Thoracic aorta (tissue), 2 donors: ENCODE measurements around the gene MAD1L1. TPM values are rescaled to one million over a fixed set of nuclear protein-coding genes. Genes with fewer than 3 reads are reported as not detected.
"Not testable (repeated sequence)": the region's sequence is repeated elsewhere in the genome, so short reads cannot be mapped to it uniquely, and the experiment has no call there.

ENCODE experiments used
- ATAC-seq: fragments of 150-250 bp; one replicate; pipeline ENCODE4 v1.8.0; 2017; ENCODE audit warnings: low read depth; ENCODE audit not compliant: insufficient number of reproducible peaks, low FRiP score
- DNase-seq: peaks from one replicate; pipeline ENCODE4 v3.0.0-alpha.2; 2020; ENCODE audit warnings: low spot score
- H3K27ac ChIP-seq, 2 donors: fragments of 200-600 bp; sonication (generic); 1 replicate in 1 of 2; 2 replicates in 1 of 2; pipeline ENCODE4 v1.5.1; 2016; ENCODE audit warnings: mild to moderate bottlenecking in 2 of 2, moderate library complexity in 2 of 2
- H3K27me3 ChIP-seq: fragments of 200-600 bp; sonication (generic); replicated peaks from 2 replicates; pipeline ENCODE4 v1.6.0; 2016; ENCODE audit warnings: mild to moderate bottlenecking; ENCODE audit not compliant: insufficient read depth
- H3K36me3 ChIP-seq: fragments of 200-600 bp; sonication (generic); one replicate; pipeline ENCODE4 v1.5.1; 2016
- H3K4me1 ChIP-seq, 2 donors: fragments of 200-600 bp; sonication (generic); 1 replicate in 1 of 2; 2 replicates in 1 of 2; pipeline versions ENCODE4 v1.5.1 to v1.6.0; 2016; ENCODE audit warnings: low read depth in 2 of 2, mild to moderate bottlenecking in 1 of 2; ENCODE audit not compliant: control insufficient read depth in 1 of 2
- H3K4me3 ChIP-seq: fragments of 200-600 bp; sonication (generic); 2 replicates; pipeline ENCODE4 v1.5.1; 2016; ENCODE audit warnings: mild to moderate bottlenecking
- H3K9me3 ChIP-seq: fragments of 200-600 bp; sonication (generic); 2 replicates; pipeline ENCODE4 v1.5.1; 2016
- CTCF ChIP-seq: fragments of 200-600 bp; sonication (generic); IDR thresholded peaks from one replicate; pipeline ENCODE4 v1.5.1; 2019; ENCODE audit warnings: antibody characterized with exemption
- total RNA-seq, 2 donors: library from RNA; depleted of rRNA; stranded (reverse); fragments of >200 nt; gene quantifications; one replicate each; pipeline versions ENCODE4 v1.1.0 to v1.2.3, GENCODE V29; 2016

MAD1L1 gene
- total RNA-seq, 2 donors from 2014 or later: 27.4 to 41.3 TPM

DNA sequence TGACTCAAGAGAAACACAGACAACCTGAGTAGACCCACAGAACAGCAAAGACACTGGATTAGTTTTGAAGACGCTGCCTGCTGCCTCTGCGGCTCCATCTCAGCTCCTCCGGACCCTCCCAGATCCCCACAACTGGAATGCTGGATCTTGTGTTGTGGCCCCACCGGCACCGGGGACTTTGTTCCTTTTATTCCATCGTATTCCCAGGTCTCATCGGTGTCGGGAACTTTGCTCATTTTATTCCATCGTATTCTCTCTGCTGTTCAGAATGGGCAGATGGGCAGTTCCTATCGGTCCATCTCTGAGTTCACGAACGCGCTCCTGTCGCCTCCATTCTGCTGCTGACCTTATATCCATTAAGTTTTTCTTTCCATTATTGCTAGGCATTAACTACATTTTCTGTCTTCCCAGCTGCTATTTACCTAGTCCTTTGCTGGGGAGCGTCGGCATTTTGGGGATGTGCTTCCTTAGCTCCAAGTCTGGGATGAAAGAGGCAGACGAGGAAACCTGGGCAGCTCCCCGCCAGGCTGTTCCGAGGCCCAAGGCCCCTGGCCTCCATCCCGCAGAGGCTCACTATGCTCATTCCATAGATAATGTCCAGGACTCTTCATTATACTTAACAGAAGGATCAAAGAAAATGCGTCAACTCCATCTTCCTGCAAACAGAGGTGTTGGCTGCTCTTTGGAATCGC, 192.4 kb downstream of the MAD1L1 start:
- peaks cover 0 to 10% of the 10 kb centered on the region in 2 donors for H3K4me1 ChIP-seq
- no peaks in the 10 kb centered on the region for H3K36me3 ChIP-seq
- no peaks in the 10 kb centered on the region for H3K27me3 ChIP-seq
- ATAC-seq (no peak), DNase-seq (no peak)
- no peaks in the 10 kb centered on the region for H3K9me3 ChIP-seq
- H3K4me3 ChIP-seq: no peak overlapping the region
- no peak for TF ChIP-seq CTCF
- H3K27ac ChIP-seq: no peak overlapping the region

GRCh38 chr7:2038931-2039728, 193.6 kb downstream of the MAD1L1 start:
- Histone ChIP-seq H3K4me1 (peaks cover 0 to 10% of the 10 kb centered on the region in 2 donors), H3K9me3 (no peaks in the 10 kb centered on the region), H3K27me3 (no peaks in the 10 kb centered on the region), H3K4me3 (no peak overlapping the region), H3K27ac (no peak overlapping the region), H3K36me3 (no peaks in the 10 kb centered on the region)
- no peak for ATAC-seq
- DNase-seq: no peak
- no peak for TF ChIP-seq CTCF

DNA sequence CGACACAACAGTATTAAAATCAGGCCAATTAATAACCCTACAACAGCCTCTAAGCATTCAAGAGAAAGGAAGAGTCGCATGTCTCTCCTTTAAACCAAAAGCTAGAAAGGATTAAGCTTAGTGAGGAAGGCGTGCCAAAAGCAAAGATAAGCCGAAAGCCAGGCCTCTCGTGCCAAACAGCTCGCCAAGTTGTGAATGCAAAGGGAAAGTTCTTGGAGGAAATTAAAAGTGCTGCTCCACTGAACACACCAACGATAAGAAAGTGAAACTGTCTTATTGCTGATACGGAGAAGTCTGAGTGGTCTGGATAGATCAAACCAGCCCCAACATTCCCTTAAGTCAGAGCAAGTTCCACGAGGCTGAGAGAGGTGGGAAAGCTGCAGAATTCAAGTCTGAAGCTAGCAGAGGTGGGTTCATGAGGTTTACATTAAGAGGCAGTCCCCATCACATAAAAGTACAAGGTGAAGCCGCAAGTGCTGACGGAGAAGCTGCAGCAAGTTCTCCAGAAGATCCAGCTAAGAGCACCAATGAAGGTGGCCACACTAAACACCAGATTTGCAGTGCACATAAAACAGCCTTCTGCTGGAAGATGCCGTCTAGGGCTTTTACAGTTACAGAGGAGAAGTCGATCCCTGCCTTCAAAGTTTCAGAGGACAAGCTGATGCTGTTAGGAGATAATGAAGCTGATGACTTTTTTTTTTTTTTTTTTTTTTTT, 194.8 kb downstream of the MAD1L1 start:
- H3K36me3 ChIP-seq: no peaks in the 10 kb centered on the region
- DNase-seq: no peak
- H3K27ac ChIP-seq: no peak overlapping the region
- H3K9me3 ChIP-seq: no peaks in the 10 kb centered on the region
- H3K4me3 ChIP-seq: peak overlapping the region; percentile 69
- no peak for ATAC-seq
- H3K27me3 ChIP-seq: no peaks in the 10 kb centered on the region
- no peak for TF ChIP-seq CTCF
- H3K4me1 ChIP-seq: peaks cover 0 to 10% of the 10 kb centered on the region in 2 donors

DNA sequence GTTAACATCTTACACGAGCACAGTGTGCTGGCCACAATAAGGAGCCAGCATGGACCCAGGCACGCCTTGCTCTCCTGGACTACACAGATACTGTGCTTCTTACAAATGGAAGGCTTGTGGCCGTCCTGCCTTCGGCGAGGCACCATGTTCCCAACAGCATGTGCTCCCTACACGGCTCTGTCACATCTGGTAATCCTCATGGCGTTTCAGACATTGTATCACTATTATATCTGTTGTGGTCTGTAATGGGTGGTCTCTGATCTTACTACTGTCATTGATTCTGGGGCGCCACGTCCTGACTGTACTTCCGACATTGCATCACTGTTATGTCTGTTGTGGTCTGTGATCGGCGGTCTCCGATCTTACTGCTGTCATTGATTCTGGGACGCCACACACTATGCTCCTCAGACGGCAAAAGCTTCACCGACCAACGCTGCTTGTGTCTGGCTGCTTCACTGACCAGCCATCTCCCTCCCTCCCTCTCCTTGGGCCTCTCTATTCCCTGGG, 195.4 kb downstream of the MAD1L1 start:
- no peak for TF ChIP-seq CTCF
- Histone ChIP-seq H3K27me3 (no peaks in the 10 kb centered on the region), H3K36me3 (no peaks in the 10 kb centered on the region), H3K4me3 (peak overlapping the region; percentile 69), H3K4me1 (peaks cover 0 to 10% of the 10 kb centered on the region in 2 donors), H3K9me3 (no peaks in the 10 kb centered on the region), H3K27ac (no peak overlapping the region)
- ATAC-seq: no peak
- DNase-seq: no peak

DNA sequence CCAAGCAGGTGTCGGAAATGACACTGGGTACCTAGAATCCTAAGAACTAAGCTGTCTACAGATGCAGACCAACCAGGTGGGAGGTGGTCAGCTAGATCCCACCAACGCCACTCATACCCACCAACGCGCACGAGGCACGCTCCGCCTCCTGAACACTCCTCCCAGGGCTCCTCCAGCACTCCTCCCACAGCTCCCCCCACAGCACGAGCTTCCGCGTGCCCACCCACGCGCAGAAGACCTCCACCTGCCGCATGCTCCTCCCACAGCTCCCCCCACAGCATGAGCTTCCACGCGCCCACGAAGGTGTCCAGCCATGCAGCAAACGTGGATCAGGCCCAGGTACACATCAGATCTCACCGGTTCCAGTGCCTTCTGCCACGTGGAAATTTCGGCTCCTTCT, 196.0 kb downstream of the MAD1L1 start:
- H3K9me3 ChIP-seq: no peaks in the 10 kb centered on the region
- no peak overlapping the region for H3K4me3 ChIP-seq
- no peak for TF ChIP-seq CTCF
- H3K27ac ChIP-seq: no peak overlapping the region
- ATAC-seq: no peak
- no peaks in the 10 kb centered on the region for H3K36me3 ChIP-seq
- H3K27me3 ChIP-seq: no peaks in the 10 kb centered on the region
- DNase-seq: no peak
- H3K4me1 ChIP-seq: peaks cover 0 to 10% of the 10 kb centered on the region in 2 donors

DNA sequence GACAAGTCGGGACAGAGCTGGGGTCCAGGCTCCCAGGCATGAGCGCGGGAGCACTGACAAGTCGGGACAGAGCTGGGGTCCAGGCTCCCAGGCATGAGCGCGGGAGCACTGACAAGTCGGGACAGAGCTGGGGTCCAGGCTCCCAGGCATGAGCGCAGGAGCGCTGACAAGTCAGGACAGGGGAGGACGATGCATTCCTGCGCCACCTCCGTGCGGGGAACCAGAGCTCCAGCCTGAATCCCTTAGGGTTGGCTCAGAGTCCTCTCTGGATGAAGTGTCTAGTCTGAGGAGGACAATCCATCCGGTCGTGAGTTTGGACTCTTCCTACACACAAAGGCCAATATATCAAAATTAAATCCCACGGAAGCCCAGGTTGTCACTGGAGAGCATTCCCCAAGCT, 196.5 kb downstream of the MAD1L1 start:
- H3K4me1 ChIP-seq, DNase-seq, H3K36me3 ChIP-seq, H3K27me3 ChIP-seq, H3K9me3 ChIP-seq, ATAC-seq, H3K4me3 ChIP-seq, H3K27ac ChIP-seq: not testable (repeated sequence)
